Muscle of back (tissue), 13 donors: ENCODE results near the gene SMARCD3. TPM values are rescaled to one million over a fixed set of nuclear protein-coding genes. Genes with fewer than 3 reads are reported as not detected.
A peak's percentile ranks its signal among the peaks of the same experiment; 100 is the strongest.

Experiments
- DNase-seq, 3 donors: peaks; one replicate each; pipeline versions ENCODE4 v3.0.0 to v3.0.0-alpha.2; 2013
- long read RNA-seq, 9 donors: transcript quantifications; one replicate each; lab custom pipeline, GENCODE V29; 2026
- polyA plus RNA-seq, 10 donors: library from polyadenylated mRNA; unstranded; fragments of 120-200 nt; gene quantifications; one replicate each; pipeline ENCODE4 v1.2.1, GENCODE V29; 2013; ENCODE audit not compliant: insufficient read length in 10 of 10

Gene SMARCD3
- polyA plus RNA-seq, result 100 to 1,000 TPM in 9 of 10 donors, 10 to 100 TPM in 1; 96.8 to 165 (median 135) TPM
- long read RNA-seq, donor 1, transcript SMARCD3-201 (13 exons, 1,993 nt), result major isoform, 18 of 30 reads
- long read RNA-seq, donor 1, partial matches to known transcripts, result 7 of 30 reads
- long read RNA-seq, donor 1, other reads (novel, unspliced or antisense), result 0 of 30 reads
- long read RNA-seq, donor 2, transcript SMARCD3-201 (13 exons, 1,993 nt), result major isoform, 20 of 28 reads
- long read RNA-seq, donor 2, partial matches to known transcripts, result 0 of 28 reads
- long read RNA-seq, donor 2, other reads (novel, unspliced or antisense), result 0 of 28 reads
- long read RNA-seq, donor 3, result 0 reads
- long read RNA-seq, donor 4, transcript SMARCD3-209 (8 exons, 1,654 nt), result minor isoform, 7 of 37 reads
- long read RNA-seq, donor 4, transcript SMARCD3-201 (13 exons, 1,993 nt), result major isoform, 16 of 37 reads
- long read RNA-seq, donor 4, partial matches to known transcripts, result 11 of 37 reads
- long read RNA-seq, donor 4, other reads (novel, unspliced or antisense), result 0 of 37 reads
- long read RNA-seq, donor 5, transcript SMARCD3-201 (13 exons, 1,993 nt), result major isoform, 11 of 56 reads
- long read RNA-seq, donor 5, transcript SMARCD3-215 (2 exons, 468 nt), result minor isoform, 6 of 56 reads
- long read RNA-seq, donor 5, transcript SMARCD3-206 (4 exons, 1,755 nt), result minor isoform, 5 of 56 reads
- long read RNA-seq, donor 5, partial matches to known transcripts, result 27 of 56 reads
- long read RNA-seq, donor 5, other reads (novel, unspliced or antisense), result 0 of 56 reads
- long read RNA-seq, donor 6, transcript SMARCD3-201 (13 exons, 1,993 nt), result major isoform, 35 of 57 reads
- long read RNA-seq, donor 6, transcript SMARCD3-209 (8 exons, 1,654 nt), result minor isoform, 6 of 57 reads
- long read RNA-seq, donor 6, partial matches to known transcripts, result 5 of 57 reads
- long read RNA-seq, donor 6, other reads (novel, unspliced or antisense), result 0 of 57 reads
- long read RNA-seq, donor 7, transcript SMARCD3-201 (13 exons, 1,993 nt), result major isoform, 17 of 27 reads
- long read RNA-seq, donor 7, partial matches to known transcripts, result 0 of 27 reads
- long read RNA-seq, donor 7, other reads (novel, unspliced or antisense), result 0 of 27 reads
- long read RNA-seq, donor 8, transcript SMARCD3-201 (13 exons, 1,993 nt), result major isoform, 12 of 15 reads
- long read RNA-seq, donor 8, partial matches to known transcripts, result 0 of 15 reads
- long read RNA-seq, donor 8, other reads (novel, unspliced or antisense), result 0 of 15 reads
- long read RNA-seq, donor 9, partial matches to known transcripts, result 0 of 6 reads
- long read RNA-seq, donor 9, other reads (novel, unspliced or antisense), result 0 of 6 reads

DNA sequence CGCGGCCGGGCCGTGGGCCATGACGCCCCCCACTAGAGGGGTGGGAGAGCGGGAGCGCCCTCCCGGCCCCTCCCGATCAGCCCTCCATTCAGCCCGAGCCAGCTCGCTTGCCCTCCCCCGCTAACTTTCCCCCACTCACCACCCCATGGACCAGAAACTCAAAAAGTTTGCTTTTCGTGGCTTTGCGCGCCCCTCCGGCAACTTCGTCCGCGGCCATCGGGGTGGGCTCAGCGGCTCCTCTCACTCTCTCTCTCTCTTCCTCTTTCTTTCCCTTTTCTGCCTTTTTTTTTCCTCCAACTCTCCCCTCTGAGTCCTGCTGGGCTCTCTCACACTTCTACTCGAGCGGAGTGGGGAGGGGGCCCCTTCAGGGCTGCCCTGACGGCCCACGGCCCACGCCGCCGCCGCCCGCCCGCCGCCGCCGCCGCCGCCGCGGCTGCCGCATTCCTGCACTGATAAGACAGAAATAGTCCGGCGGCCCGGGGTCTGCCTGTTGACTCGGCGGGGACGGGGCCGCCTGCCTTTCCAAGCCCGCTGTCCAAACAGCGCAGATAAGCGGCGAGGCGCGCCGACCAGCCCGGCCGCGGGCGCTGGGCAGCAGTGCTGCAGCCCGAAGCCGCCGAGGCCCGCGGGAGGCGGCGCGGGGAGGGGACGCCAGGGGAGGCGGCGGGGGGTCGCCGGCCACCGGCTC, at the start of gene SMARCD3:
TSS of gene SMARCD3 (minus strand) at position 349 of the 688 bp plus-strand sequence. CDS start at position 217, 132 bp downstream.
- peak in 2 of 3 donors; percentile 80 to 93 for DNase-seq

DNA sequence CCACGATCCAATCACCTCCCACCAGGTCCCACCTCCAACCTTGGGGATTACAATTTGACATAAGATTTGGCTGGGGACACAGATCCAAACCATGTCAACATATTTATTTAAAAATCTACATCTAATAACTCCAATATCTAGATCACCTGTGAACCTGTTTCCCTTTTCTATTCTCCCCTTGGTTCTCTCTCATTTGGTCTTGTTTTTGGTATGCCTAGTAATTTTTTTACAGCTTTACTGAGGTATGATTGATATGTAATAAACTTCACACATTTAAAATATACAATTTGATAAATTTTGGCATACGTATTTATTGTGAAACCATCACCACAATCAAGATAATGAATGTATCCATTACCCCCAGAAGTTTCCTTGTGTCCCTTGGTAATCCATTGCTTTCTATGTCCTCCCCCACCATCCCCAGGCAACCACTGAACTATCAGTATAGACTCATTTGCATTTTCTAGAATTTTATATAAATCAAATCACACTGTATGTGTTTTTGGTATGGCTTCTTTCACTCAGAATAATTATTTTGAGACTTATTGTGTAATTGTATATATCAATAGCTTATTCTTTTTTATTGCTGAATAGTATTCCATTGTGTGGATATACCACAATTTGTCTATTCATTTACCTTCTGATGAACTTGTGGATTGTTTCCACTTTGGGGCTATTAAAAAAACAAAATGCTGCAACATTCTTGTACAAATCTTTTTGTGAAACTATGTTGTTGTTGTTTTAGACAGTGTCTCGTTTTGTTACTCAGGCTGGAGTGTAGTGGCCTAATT, 47.9 kb upstream of the SMARCD3 start:
- DNase-seq, result no peak

DNA sequence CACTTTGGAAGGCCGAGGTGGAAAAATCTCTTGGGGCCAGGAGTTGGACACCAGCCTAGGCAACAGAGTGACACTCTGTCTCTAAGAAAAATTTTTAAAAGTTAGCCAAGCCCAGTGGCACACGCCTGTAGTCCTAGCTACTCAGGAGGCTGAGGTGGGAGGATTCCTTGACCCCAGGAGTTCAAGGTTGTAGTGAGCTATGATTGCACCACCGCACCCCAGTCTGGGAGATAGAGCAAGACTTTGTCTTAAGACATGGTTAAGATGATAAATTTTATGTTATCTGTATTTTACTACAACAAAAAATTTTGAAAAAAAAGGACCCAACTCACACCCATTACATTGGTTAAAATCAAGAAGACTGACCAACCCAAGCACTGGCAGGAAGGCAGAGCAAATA, 44.4 kb upstream of the SMARCD3 start:
- DNase-seq, result no peak

DNA sequence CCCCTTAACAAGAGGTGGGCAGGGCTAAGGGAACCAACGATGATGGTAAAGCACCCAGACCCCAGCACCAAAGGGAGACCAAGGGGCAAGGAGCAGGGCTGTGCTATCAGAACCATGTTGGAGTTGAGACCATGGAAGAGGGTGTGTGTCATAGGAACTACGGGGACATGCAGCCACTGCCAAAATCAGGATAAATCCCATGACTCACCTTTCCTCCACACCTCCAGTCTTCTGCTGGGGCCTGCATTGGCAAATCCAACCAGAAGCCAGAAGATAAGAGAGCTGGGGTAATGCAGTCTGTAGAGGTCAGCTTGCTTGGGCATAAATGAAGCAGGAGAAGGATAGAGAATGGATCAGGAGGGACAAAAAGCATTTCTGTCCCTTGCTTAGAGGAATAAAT, 42.7 kb upstream of the SMARCD3 start:
- no peak for DNase-seq

DNA sequence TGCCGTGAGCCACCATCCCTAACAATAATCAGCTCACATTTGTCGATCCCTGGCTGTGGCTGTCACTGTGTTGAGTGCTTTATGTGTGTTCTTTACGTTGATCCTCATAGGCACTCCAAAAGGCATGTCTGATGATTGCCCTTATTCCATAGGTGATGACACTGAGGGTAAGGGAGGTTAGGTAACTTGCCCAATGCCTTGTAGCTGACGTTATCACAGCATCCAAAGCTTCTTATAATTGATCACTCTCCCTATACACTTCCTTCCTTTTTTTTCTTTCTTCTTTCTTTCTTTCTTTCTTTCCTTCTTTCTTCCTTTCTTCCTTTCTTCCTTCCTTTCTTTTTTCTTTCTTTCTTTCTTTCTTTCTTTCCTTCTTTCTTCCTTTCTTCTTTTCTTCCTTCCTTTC, 41.9 kb upstream of the SMARCD3 start:
- DNase-seq, result no peak

DNA sequence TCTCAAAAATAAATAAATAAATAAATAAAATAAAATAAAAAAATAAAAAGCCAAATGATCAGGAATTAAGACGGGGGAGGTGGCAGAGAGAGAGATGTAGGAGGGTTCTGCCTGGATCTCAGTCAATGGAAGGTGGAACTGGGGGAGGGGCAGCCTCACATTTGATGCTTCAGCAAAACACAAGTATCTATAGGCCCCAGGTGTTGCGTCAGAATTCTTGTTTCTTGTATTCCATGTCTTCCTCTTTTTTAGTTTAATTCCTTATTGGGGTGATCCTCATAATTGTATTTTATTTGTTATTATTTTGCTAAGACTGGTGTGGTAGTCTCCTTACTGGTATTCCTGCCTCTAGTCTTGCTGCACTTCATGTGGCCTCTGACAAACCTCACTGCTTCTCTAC, 41.4 kb upstream of the SMARCD3 start:
- DNase-seq, result no peak

DNA sequence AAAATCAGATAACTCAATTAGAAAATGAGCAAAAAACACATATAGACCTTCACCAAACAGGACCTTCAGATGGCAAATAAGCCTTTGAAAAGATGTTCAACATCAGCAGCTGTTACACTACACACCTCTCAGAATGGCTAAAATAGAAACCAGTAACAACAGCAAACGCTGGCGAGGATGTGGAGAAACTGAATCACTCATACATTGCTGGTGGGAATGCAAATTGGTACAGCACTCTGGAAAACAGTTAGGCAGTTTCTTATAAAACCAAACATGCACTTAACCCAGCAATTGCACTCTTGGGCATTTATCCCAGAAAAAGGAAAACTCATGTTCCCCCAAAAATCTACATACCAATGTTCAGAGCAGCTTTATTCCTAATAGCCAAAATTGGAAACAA, 37.7 kb upstream of the SMARCD3 start:
- DNase-seq, result no peak

DNA sequence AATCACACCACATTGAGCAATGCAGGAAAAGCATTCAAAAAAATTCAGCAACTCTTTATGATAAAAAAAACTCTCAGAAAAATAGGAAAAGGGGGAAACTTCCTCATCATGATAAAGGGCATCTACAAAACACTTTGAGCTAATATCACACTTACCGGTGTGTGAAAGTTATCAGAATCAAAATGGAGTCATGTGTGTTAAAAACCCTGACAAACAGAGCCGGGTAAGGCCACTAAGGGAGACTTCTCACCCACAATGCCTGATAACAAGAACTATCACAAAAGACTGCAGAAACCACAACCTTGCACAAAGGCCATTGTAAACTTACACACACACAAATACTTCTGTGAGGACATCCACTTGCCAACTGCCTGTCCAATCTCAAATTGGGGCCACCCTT, 34.8 kb upstream of the SMARCD3 start:
- DNase-seq, result no peak

DNA sequence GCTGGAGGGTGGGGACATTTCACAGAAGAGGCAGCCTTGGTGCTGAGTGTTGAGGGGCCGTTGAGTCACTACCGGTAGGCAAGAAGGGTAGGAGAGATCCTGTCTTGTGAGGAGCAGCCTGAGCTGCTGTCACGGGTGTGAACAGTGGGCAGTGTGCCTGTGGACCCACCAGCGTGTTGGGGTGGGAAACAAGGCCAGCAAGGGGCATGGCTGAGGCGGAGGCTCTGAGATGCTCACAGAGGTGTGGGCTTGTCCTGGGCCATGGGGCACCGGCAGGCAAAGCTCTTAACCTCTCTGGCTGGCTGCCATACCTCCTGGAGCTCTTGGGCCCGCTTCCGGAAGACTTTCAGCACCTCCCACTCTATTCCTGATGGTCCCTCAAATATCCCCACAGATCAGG, 33.6 kb upstream of the SMARCD3 start:
- no peak for DNase-seq

DNA sequence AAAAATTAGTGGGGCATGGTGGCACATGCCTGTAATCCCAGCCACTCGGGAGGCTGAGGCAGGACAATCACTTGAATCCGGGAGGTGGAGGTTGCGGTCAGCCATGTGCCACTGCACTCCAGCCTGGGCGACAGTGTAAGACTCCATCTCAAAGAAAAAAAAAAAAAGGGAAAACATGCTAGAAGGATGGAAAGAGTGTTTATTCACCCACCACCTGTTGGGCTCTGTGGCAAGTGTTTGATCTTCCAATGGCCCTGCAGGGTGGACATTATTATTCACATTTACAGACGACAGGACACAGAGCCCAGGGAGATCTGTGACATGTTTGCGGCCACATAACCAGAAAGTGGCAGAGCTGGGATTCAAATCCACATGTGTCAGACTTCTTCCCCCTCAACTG, 33.2 kb upstream of the SMARCD3 start:
- DNase-seq, result no peak

DNA sequence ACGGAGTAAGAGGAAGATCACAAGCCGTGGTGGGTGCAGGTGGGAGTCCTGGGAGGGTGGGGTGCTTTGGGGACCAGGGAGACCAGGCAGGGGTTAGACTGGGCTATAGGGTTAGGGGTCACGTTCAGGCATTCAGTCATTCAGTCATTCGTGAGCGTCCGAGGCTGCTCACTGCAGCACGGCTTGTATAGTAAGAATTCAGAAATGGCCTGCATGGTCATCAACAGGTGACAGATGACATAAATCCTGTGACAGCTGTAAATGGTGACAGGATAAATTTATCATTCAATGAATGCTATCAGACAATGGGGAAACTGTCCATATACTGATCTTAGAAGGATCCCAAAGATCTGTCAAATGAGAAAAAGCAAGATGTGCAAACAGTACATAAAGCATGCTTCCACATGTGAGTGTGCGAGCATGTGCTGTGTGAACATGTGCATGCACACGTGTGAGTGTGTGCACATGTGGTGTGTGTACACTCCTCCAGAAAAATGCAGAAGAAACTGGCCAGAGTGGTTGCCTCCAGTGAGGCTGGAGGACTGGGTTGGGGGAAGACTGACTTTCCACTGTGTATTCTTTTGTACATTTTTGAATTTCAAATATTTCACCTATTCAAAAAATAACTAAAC, 32.0 kb upstream of the SMARCD3 start:
- no peak for DNase-seq

DNA sequence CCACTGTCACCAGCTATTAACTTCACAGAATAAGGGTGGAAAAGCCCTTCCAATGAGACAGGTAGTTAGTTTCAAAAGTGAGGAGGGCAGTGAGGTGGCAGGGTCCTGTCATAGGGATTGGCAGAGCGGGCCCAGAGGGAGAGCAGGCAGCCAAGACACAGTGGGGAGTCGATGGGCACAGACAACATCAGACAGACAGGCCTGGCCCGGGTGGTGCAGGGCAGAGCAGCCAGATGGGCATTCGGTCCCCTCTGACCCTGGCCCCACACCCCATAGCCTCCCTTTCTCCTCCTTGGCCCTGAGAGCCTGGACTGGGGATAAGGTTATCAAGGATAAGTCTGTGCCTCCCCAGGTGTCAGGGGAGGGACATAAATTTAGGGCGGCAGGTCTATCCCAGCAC, 31.4 kb upstream of the SMARCD3 start:
- DNase-seq, result no peak

DNA sequence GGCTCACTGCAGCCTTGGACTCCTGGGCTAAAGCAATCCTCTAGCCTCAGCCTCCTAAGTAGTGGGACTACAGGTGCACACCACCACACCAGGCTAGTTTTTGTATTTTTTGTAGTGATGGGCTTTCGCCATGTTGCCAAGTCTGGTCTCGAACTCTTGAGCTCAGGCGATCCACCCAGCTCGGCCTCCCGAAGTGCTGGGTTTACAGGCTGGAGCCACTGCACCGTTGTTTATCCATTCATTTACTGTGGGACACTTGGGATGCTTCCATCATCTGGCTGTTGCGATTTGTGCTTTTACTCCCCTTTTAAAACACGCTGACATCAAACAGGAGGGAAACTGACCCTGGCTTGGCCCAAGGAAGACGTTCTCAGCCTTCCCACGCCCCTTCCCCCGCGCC, 30.5 kb upstream of the SMARCD3 start:
- no peak for DNase-seq

DNA sequence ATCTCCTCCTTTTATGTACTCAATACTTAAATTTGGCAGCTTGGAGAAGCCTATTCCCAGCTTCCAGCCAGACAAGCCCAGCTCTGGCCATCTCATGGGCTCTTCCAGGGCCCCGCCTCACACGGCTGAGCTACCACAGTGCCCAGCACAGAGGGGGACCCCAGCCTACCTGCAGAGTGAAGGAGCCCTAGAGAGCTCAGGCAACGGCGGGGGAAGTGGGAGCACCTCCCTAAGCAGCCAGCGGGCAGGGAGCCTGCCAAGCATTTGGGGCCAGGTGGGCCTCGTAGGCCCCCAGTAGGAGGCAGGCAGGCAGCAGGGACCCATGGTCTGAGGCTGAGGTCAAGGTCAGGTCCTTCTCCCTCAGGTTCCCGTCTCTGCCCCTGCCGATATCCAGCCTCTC, 29.1 kb upstream of the SMARCD3 start:
- no peak for DNase-seq

DNA sequence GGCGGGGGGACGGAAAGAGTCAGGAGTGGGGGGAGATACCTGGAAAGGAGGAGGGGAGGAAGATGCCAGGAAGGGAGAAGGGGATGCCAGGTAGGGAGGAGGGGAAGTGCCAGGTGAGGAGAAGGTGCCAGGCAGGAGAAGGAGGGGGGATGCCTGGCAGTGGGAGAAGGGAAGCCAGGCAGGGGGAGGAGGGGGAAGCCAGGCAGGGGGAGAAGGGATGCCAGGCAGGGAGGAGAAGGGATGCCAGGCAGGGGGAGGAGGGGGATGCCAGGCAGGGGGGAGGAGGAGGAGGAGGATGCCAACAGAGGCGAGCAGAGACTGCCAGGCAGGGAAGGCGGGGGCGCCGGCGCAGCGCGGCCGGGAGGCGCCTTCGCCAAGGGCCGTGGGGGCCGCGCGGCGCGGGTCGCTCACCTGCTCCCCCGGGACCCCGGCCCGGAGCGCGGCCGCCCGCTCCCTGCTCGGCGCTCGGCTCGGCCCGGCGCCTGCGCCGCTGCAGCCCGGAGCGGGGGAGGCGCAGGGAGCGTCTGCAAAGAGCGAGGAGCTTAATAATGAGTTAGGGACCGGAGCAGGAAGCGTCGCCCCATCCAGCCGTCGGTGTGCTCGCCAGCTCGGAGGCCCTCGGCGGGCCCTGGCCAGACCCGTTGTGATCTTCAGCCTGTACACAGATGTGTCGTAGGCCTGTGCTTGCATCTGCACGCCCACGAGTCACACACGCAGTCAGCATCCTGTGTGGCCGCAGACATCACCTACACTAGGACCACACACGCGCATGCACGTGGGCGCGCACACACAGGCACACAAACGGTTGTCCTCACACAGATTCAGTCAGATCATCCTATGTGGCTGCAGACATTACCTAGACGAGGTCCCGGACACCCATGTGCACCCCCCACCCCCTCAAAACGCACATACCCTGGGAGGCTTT, 28.4 kb upstream of the SMARCD3 start:
- peak; percentile 51 to 90 (median 69) for DNase-seq

DNA sequence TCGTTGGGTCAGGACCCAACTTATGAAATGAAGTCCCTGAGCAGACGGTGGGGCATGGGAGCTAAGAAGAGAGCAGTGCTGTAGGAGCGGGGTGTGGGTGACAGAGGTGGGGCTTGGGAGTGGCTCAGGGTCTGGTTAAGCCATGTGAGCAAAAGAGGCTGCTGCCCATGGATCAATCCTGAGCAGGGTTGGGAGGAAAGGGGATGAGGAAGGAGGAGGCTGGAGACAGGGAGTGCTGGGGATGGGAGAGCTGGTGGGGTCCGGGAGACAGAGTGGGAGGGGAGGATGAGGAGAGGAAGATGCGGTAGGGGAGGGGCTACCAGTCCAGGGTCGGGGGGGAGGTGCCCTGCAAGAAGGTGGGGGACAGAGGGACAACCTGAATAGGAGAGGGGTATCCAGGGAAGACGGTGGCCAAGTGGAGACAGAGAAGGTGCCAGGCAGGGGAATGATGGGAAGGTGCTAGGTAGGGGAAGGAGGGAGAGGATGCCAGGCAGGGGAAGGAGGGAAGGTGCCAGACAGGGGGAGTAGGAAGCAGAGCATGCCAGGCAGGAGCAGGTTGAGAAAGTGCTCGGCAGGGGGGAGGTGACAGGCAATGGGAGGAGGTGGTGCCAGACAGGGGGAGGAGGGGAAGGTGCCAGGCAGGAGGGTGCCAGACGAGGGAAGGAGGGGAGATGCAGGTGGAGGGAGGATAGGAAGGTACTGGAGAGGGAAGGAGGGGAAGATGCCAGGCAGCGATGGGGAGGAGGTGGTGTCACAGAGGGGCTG, 27.5 kb upstream of the SMARCD3 start:
- DNase-seq, result no peak

DNA sequence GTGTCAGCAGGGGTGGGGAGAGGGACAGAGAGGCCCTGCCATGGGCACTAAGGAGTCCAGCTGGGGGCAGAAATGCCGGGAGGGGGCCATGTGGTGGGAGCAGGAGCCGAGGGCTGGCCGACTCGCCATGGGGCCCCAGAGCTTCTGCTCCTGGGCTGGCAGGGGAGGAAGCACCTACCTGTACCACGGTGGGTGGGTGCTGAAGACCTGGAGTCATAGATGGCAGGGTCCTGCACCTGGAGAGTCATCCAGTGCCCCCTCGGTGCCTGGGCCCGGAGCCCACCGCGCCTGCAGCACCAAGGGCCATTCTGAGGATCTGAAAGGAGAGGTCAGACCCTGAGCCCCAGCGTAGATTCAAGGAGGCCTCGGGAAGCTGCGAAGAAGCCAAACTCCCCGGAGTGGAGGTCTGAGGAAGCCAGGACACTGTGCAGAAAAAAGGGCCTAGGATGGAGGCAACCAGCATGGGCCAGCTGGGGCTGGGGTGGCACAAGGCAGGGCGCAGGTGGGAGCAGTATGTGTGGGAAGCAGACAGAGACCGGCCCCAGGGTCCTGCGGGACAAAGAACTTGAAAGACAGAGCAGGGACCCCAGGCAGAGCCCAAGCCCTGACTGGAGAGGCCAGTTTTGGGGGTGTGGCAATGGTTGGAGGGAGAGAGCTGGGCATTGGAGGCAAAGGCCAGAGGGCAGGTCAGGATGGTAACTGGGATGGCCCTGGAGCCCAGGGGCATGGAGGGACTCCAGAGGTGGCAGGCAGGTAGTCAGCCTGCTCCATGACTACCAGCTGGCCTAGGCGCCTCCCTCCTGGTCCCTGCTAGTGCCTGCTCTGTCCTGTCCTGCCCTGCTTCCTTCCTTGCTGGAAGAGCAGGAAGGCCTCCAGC, 26.7 kb upstream of the SMARCD3 start:
- DNase-seq, result no peak
